GM19238 (cell line): ENCODE data around the gene RAPGEFL1.
"Not testable (repeated sequence)": the region's sequence is repeated elsewhere in the genome, so short reads cannot be mapped to it uniquely, and the experiment has no call there.

Experiments
- DNase-seq: peaks from one replicate; pipeline ENCODE4 v3.0.0; 2011; ENCODE audit warnings: low spot score; ENCODE audit not compliant: insufficient read length

RAPGEFL1 gene

GRCh38 chr17:40174514-40174913, 2.8 kb upstream of the RAPGEFL1 start:
- no peak for DNase-seq

GRCh38 chr17:40175928-40176753, 1.1 kb upstream of the RAPGEFL1 start:
- no peak for DNase-seq

GRCh38 chr17:40176754-40177110, 538 bp upstream of the RAPGEFL1 start:
- DNase-seq = no peak

GRCh38 chr17:40178021-40178601, 841 bp downstream of the RAPGEFL1 start:
- no peak for DNase-seq

- DNase-seq = no peak
Observed at GRCh38 chr17:40178660-40179059, 1.4 kb downstream of the RAPGEFL1 start.

GRCh38 chr17:40179923-40180659, 2.8 kb downstream of the RAPGEFL1 start:
- no peak for DNase-seq

GRCh38 chr17:40180694-40181093, 3.4 kb downstream of the RAPGEFL1 start:
- DNase-seq = no peak

- DNase-seq = no peak
Observed at GRCh38 chr17:40181205-40181604, 3.9 kb downstream of the RAPGEFL1 start.

GRCh38 chr17:40182606-40183005, 5.3 kb downstream of the RAPGEFL1 start:
- DNase-seq = no peak

GRCh38 chr17:40187238-40187637, 10.0 kb downstream of the RAPGEFL1 start:
- no peak for DNase-seq

- no peak for DNase-seq
Observed at GRCh38 chr17:40188694-40189093, 11.4 kb downstream of the RAPGEFL1 start.

GRCh38 chr17:40190197-40191021, 13.1 kb downstream of the RAPGEFL1 start:
- no peak for DNase-seq

GRCh38 chr17:40191237-40192208, 14.3 kb downstream of the RAPGEFL1 start:
- DNase-seq = peak; percentile 79

GRCh38 chr17:40192961-40193360, 15.7 kb downstream of the RAPGEFL1 start:
- DNase-seq = no peak

GRCh38 chr17:40194821-40195220, 17.6 kb downstream of the RAPGEFL1 start:
- DNase-seq = no peak

- no peak for DNase-seq
Observed at GRCh38 chr17:40197550-40197949, 20.3 kb downstream of the RAPGEFL1 start.

- not testable (repeated sequence) for DNase-seq
Observed at GRCh38 chr17:40197965-40198456, 20.7 kb downstream of the RAPGEFL1 start.

- no peak for DNase-seq
Observed at GRCh38 chr17:40198576-40198975, 21.3 kb downstream of the RAPGEFL1 start.

GRCh38 chr17:40203131-40203530, 25.9 kb downstream of the RAPGEFL1 start:
- DNase-seq = no peak

- not testable (repeated sequence) for DNase-seq
Observed at GRCh38 chr17:40206193-40206592, 28.9 kb downstream of the RAPGEFL1 start.
